ENCODE measurements around the gene KIAA1217. TPM values are rescaled to one million over a fixed set of nuclear protein-coding genes. Genes with fewer than 3 reads are reported as not detected.

The KIAA1217 gene
- polyA plus RNA-seq, 1 donor = 114 TPM

DNA sequence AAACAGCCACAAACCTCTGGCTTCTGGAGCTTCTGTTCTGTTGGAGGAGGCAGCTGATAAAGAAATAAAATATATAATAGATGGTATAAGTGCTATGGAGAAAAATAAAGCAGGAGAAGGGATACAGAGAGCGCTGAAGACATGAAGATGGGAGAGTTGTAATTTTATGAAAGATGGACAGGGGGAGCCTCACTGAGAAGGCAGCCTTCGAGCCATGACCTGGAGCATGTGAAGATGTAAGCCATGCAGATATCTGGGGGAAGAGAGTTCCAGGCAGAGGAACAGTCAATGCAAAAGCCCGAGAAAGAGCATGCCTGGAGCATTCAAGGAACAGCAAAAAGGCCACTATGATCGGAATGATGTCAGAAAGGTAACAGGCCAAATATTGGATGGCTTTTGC, 187.5 kb downstream of the KIAA1217 start:
- DNase-seq = no peak

- DNase-seq = no peak
These were observed 188.7 kb downstream of the KIAA1217 start for GRCh38 chr10:24397662-24398061.

DNA sequence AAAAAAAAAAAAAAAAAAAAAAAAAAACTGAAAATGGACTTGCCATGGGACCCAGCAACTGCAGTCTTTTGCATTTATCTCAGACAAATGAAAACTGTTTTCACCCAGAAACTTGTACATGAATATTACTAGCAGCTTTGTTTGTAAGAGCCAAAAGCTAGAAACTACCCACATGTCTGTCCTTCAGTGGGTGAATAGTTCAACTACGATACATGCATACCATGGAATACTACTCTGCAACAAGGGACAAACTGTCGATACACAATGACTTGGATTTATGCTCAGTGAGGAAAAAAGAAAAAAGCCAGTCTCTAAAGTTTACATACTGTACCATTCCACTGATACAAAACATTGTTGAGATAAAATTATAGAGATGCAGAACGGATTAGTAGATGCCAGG, 195.6 kb downstream of the KIAA1217 start:
- no peak for DNase-seq

DNA sequence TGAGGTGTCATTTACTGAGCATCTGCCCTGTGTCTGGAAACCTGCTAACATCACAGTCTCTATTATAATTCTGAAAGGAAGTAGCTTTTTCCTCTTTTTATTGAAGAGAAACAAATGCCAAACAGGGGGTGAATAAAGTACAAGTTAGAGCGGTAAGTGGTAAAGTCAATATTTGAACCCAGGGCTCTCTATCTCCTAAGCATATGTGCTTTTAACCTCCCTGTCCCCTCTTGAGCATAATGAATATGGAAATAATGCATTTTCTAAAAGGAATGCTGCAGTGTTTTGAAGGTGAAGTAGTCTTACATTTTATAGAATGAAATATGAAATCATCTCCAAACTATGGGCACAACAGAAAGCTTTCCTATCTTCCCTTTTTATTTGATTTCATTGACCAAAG, 196.7 kb downstream of the KIAA1217 start:
- DNase-seq = no peak

DNA sequence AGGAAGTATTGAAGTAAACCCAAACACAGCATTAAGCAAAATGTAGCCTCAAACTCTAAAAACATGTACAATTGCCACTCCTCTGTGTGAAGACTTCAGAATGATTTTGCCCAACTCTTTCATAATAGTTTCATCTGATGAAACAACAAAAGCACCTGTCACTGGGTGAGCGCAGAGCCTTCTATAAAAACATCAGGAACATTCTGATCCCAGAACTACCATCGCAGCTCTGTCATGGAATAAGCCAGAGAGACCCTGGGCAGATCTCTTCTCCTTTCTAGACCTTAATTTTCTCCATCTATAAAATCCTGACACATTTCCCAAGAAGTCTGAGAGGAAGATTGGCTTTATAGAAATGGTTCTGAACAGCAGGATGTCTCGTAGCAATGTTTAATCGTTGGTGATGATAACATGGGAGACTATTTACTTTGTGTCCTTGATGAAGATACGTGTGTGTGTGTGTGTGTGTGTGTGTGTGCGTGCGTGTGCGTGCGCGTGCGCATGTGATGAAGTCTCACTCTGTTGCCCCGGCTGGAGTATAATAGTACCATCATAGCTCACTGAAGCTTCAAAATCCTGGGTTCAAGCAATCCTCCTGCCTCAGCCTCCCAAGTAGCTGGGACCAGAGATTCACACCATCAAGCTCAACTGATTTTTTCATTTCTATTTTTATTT, 198.0 kb downstream of the KIAA1217 start:
- no peak for DNase-seq

DNA sequence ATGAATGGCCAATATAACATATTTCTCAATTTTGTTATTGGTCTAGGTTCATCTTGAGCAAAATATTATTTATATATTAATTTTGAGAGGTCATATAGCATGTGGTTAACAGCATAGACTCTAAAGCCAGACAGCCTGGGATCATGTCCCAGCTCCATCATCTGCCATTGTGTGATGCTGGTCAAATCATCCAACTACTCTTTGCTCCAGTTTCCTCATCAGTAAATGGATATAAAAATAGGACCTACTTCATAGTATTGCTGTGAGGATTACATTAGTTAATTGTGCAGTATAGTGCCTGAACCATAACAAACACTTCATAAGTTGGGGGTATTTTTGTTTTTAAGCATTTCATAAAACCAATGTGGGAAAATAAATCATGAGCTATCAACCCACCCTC, 199.0 kb downstream of the KIAA1217 start:
- DNase-seq = no peak

DNA sequence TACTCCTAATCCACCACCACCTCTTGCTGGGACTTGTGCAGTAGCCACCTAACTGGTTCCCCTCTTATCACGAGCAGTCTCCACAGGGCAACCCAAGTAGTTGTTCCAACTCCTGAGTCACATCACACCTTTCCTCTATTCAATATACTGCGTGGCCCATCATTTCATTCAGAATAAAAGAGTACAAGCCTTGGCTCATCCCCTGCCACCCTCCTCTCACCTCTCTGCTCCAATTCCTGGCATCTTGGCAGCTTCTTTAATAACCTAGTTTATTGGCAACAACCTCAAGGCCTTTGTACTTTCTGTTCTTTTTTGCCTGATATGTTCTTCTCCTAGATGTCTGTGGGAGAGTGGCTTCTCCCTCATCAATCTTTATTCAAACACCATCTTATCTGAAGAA, 199.4 kb downstream of the KIAA1217 start:
- DNase-seq = no peak

- DNase-seq = no peak
These were observed 205.7 kb downstream of the KIAA1217 start for GRCh38 chr10:24414597-24414996.

- DNase-seq = peak; percentile 49
These were observed 206.7 kb downstream of the KIAA1217 start for GRCh38 chr10:24415455-24416125.

GRCh38 chr10:24416248-24416647, 207.3 kb downstream of the KIAA1217 start:
- no peak for DNase-seq

GRCh38 chr10:24417053-24417452, 208.1 kb downstream of the KIAA1217 start:
- DNase-seq = no peak

DNA sequence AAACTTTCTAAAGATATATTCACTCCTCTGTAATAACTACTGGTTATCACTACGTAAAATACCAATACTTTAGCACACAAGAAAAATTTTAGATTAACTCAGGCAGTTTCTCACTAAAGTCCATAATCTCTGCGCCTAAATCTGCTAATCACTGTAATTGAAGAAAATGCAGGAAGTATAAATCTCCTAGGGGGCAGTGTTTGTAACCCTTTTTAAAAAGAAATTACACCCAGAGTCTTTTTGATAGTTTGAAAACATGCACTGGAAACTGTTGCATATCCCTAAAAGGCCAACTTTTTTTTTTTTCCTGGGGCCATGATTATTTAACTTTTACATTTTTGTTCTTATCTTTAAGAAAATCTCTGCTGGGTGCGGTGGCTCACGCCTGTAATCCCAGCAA, 209.6 kb downstream of the KIAA1217 start:
- no peak for DNase-seq

- DNase-seq = no peak
These were observed 210.1 kb downstream of the KIAA1217 start for GRCh38 chr10:24419066-24419465.

- DNase-seq = no peak
These were observed 216.2 kb downstream of the KIAA1217 start for GRCh38 chr10:24425151-24425550.

- DNase-seq = no peak
These were observed 218.9 kb downstream of the KIAA1217 start for GRCh38 chr10:24427678-24428409.

GRCh38 chr10:24428410-24428782, 219.5 kb downstream of the KIAA1217 start:
- no peak for DNase-seq

DNA sequence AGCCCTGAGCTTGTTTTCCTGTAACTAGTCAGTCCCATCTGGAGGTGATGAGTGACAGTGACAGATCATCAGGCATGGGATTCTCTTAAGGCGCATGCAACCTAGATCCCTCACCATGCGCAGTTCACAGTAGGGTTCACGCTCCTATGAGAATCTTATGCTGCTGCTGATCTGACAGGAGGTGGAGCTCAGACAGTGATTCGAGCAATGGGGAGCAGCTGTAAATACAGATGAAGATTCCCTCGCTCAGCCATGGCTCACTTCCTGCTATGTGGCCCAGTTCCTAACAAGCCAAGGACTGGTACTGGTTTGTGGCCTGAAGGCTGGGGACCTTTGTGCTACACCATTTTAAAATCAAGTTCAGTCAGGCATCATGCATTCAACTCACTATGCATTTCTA, 221.7 kb downstream of the KIAA1217 start:
- no peak for DNase-seq

GRCh38 chr10:24432478-24433416, 223.8 kb downstream of the KIAA1217 start:
- DNase-seq = no peak

GRCh38 chr10:24433705-24434104, 224.8 kb downstream of the KIAA1217 start:
- DNase-seq = no peak

DNA sequence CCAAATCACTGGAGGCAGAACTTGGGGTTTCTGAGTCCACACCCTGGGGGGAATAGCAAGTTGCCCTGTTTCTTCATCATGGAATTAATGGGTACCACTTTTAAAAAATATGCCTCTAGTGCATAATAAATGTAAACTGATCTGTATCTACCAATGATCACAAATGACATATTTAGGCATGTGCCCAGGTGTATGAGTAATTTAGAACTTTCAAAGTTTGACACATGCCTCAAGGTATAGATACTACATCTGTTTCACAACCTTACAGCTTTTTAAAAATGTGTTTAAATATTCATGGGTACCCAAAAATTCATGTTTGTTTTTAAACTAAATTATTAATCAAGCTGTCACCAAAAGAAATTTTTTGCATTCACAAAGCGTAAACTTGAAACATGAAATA, 226.0 kb downstream of the KIAA1217 start:
- no peak for DNase-seq

GRCh38 chr10:24435374-24435773, 226.4 kb downstream of the KIAA1217 start:
- no peak for DNase-seq

DNA sequence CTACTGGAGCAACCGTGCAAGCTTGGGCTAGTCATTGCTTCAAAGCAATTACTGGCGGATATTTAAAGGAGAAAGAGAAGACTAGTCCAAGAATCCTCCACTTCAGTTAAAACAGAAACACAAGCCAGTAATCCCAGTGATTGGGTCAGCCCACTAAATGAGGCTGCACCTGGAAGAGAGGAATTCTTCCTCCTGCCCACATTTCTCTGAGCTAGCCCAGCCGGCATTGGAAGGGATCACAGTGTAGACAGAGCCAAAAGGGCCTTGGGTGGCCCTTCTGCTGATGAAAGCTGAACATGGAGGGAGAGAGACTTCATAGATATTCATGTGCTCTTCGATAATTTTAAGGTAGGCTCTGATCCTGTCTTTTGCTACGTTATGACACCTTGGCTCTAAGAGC, 228.4 kb downstream of the KIAA1217 start:
- DNase-seq = no peak
